H1 (cell line): ENCODE measurements around the gene ST6GALNAC3. TPM values are rescaled to one million over a fixed set of nuclear protein-coding genes. Genes with fewer than 3 reads are reported as not detected.

Experiments
- CTCF ChIA-PET: fragments of 300-600 bp; sonication (Branson Sonifier 250); formaldehyde crosslinking; loops from one replicate; lab custom pipeline; 2021; ENCODE audit not compliant: partially characterized antibody; lab: Charles Lee
- POLR2A ChIA-PET: fragments of 300-600 bp; sonication (Branson Sonifier 250); formaldehyde crosslinking; loops from one replicate; lab custom pipeline; 2021; ENCODE audit warnings: inconsistent platforms; ENCODE audit not compliant: partially characterized antibody; lab: Charles Lee
- DNase-seq, 2 experiments: peaks; one replicate each; pipeline versions ENCODE4 v3.0.0 to v3.0.0-alpha.2; 2010 to 2022; ENCODE audit warnings: low spot score in 2 of 2, low read depth in 1 of 2, mixed read lengths in 1 of 2
- FAIRE-seq: peaks from 2 replicates; lab custom pipeline; 2011; peaks lifted over from hg19 to GRCh38; lab: Jason Lieb, UNC
- H2AFZ ChIP-seq: 2 replicates; pipeline ENCODE4 v1.8.1; 2012; ENCODE audit warnings: low read length, inconsistent platforms
- H2AK5ac ChIP-seq: 2 replicates; pipeline ENCODE4 v1.6.1; 2013; ENCODE audit warnings: low read depth, low read length
- H2BK120ac ChIP-seq: replicated peaks from 2 replicates; pipeline ENCODE3; 2013; ENCODE audit warnings: low read depth, low read length, inconsistent platforms
- H2BK12ac ChIP-seq: 2 replicates; pipeline ENCODE4 v1.6.1; 2013; ENCODE audit warnings: low read depth, low read length
- H2BK15ac ChIP-seq: 2 replicates; pipeline ENCODE4 v1.6.1; 2013; ENCODE audit warnings: low read length
- H2BK20ac ChIP-seq: 2 replicates; pipeline ENCODE4 v1.6.1; 2013; ENCODE audit warnings: low read length
- H2BK5ac ChIP-seq: 2 replicates; pipeline ENCODE4 v1.6.1; 2013; ENCODE audit warnings: low read depth, low read length
- H3K14ac ChIP-seq: 2 replicates; pipeline ENCODE4 v1.6.1; 2013; ENCODE audit warnings: inconsistent platforms; ENCODE audit not compliant: insufficient read length
- H3K18ac ChIP-seq: 2 replicates; pipeline ENCODE4 v1.6.1; 2013; ENCODE audit warnings: low read length; ENCODE audit errors: extremely low read depth
- H3K23ac ChIP-seq: 2 replicates; pipeline ENCODE4 v1.6.1; 2013; ENCODE audit warnings: inconsistent platforms; ENCODE audit not compliant: insufficient read length
- H3K23me2 ChIP-seq: 2 replicates; pipeline ENCODE4 v1.6.1; 2013; ENCODE audit warnings: low read depth, low read length
- H3K27ac ChIP-seq: 2 replicates; pipeline ENCODE4 v1.6.1; 2011; ENCODE audit warnings: low read depth, low read length, inconsistent platforms
- H3K27me3 ChIP-seq, 4 experiments: replicated peaks in 1 of 4; 1 replicate in 1 of 4; 2 replicates in 3 of 4; pipeline versions ENCODE4 v1.6.1 to v1.8.1; 2011 to 2013; ENCODE audit warnings: low read length in 3 of 4, mild to moderate bottlenecking in 3 of 4, inconsistent platforms in 2 of 4, mixed read lengths in 2 of 4, moderate library complexity in 1 of 4; ENCODE audit not compliant: control insufficient read depth in 3 of 4, insufficient read depth in 3 of 4; ENCODE audit errors: extremely low read depth in 1 of 4
- H3K36me3 ChIP-seq, 4 experiments: 2 replicates each; pipeline versions ENCODE4 v1.6.1 to v1.8.1; 2011 to 2013; ENCODE audit warnings: mild to moderate bottlenecking in 4 of 4, low read length in 3 of 4, moderate library complexity in 2 of 4, control low read depth in 1 of 4, inconsistent platforms in 1 of 4; ENCODE audit not compliant: insufficient read depth in 4 of 4, control insufficient read depth in 2 of 4
- H3K4ac ChIP-seq: replicated peaks from 2 replicates; pipeline ENCODE3; 2013; ENCODE audit warnings: low read length, low read depth, mixed read lengths, inconsistent platforms; ENCODE audit not compliant: insufficient read length
- H3K4me1 ChIP-seq, 4 experiments: replicated peaks in 1 of 4; 1 replicate in 1 of 4; 2 replicates in 3 of 4; pipeline versions ENCODE4 v1.6.1 to v1.8.1; 2011 to 2013; ENCODE audit warnings: low read length in 3 of 4, inconsistent platforms in 2 of 4, mixed read lengths in 1 of 4; ENCODE audit not compliant: insufficient read depth in 4 of 4, control insufficient read depth in 3 of 4
- H3K4me2 ChIP-seq, 2 experiments: 2 replicates each; pipeline versions ENCODE4 v1.6.1 to v1.8.1; 2011 to 2013; ENCODE audit warnings: low read depth in 2 of 2, low read length in 2 of 2, control low read depth in 1 of 2, inconsistent platforms in 1 of 2, mild to moderate bottlenecking in 1 of 2; ENCODE audit not compliant: insufficient read depth in 1 of 2
- H3K4me3 ChIP-seq, 4 experiments: fragments of 200-600, 300-600 bp in 1 of 4; sonication (generic), shearing (Covaris generic), sonication (Bioruptor Twin) in 1 of 4; 2 replicates each; pipeline versions ENCODE4 v1.5.1 to v1.8.1; 2011 to 2016; ENCODE audit warnings: low read length in 4 of 4, low read depth in 3 of 4, control low read depth in 2 of 4, inconsistent platforms in 2 of 4, mild to moderate bottlenecking in 2 of 4, mixed read lengths in 1 of 4, moderate library complexity in 1 of 4; ENCODE audit not compliant: insufficient read depth in 2 of 4; ENCODE audit errors: extremely low read depth in 1 of 4
- H3K56ac ChIP-seq: replicated peaks from 2 replicates; pipeline ENCODE3; 2013; ENCODE audit warnings: low read depth, mild to moderate bottlenecking, mixed read lengths, low read length, inconsistent platforms; ENCODE audit not compliant: insufficient read length
- H3K79me1 ChIP-seq: 2 replicates; pipeline ENCODE4 v1.6.1; 2013; ENCODE audit warnings: low read depth, low read length, control low read depth
- H3K79me2 ChIP-seq, 2 experiments: 2 replicates each; pipeline versions ENCODE4 v1.6.1 to v1.8.1; 2012 to 2013; ENCODE audit warnings: low read length in 2 of 2, mild to moderate bottlenecking in 2 of 2, inconsistent platforms in 1 of 2; ENCODE audit not compliant: insufficient read depth in 2 of 2, control insufficient read depth in 1 of 2
- H3K9ac ChIP-seq, 4 experiments: replicated peaks in 1 of 4; 1 replicate in 1 of 4; 2 replicates in 3 of 4; pipeline versions ENCODE4 v1.6.1 to v1.8.1; 2011 to 2013; ENCODE audit warnings: low read depth in 3 of 4, low read length in 3 of 4, control low read depth in 2 of 4, mild to moderate bottlenecking in 2 of 4, moderate library complexity in 2 of 4, inconsistent platforms in 1 of 4; ENCODE audit errors: extremely low read depth in 1 of 4
- H3K9me3 ChIP-seq, 2 experiments: 2 replicates each; pipeline versions ENCODE4 v1.6.1 to v1.8.1; 2012 to 2013; ENCODE audit warnings: mild to moderate bottlenecking in 2 of 2, moderate library complexity in 2 of 2, control low read depth in 1 of 2, inconsistent platforms in 1 of 2, low read depth in 1 of 2, low read length in 1 of 2, mixed read lengths in 1 of 2; ENCODE audit not compliant: insufficient read depth in 2 of 2
- H4K20me1 ChIP-seq, 2 experiments: replicated peaks in 1 of 2; 2 replicates each; pipeline versions ENCODE3 to v1.8.1; 2011 to 2013; ENCODE audit warnings: inconsistent platforms in 2 of 2, low read length in 2 of 2, mild to moderate bottlenecking in 1 of 2; ENCODE audit not compliant: insufficient read depth in 2 of 2, control insufficient read depth in 1 of 2
- H4K5ac ChIP-seq: 2 replicates; pipeline ENCODE4 v1.6.1; 2013; ENCODE audit warnings: low read length, low read depth, mixed read lengths, inconsistent platforms; ENCODE audit not compliant: insufficient read length
- H4K8ac ChIP-seq: 2 replicates; pipeline ENCODE4 v1.8.0; 2013; ENCODE audit warnings: mild to moderate bottlenecking, moderate library complexity, low read length, inconsistent platforms; ENCODE audit not compliant: insufficient read depth; ENCODE audit errors: extremely low read depth
- H4K91ac ChIP-seq: replicated peaks from 2 replicates; pipeline ENCODE3; 2013; ENCODE audit warnings: low read length, mixed read lengths, inconsistent platforms; ENCODE audit not compliant: insufficient read length
- ASH2L ChIP-seq: fragments of 200-600, 300-600 bp; sonication (generic); IDR thresholded peaks from one replicate; pipeline ENCODE4 v1.7.1; 2017; ENCODE audit warnings: low read length
- CBX8 ChIP-seq: fragments of 300-800, 300-1000 bp; sonication (generic); IDR thresholded peaks from 2 replicates; pipeline ENCODE4 v1.7.1; 2016; ENCODE audit warnings: low read depth, low read length, borderline replicate concordance
- CHD2 ChIP-seq: IDR thresholded peaks from 2 replicates; pipeline ENCODE4 v1.6.1; 2012; ENCODE audit warnings: low read length, improper control_type of control experiment
- FOSL1 ChIP-seq: IDR thresholded peaks from 2 replicates; pipeline ENCODE4 v1.6.1; 2011; ENCODE audit warnings: mild to moderate bottlenecking, low read depth, low read length, moderate library complexity; ENCODE audit not compliant: insufficient read depth
- HDAC6 ChIP-seq: IDR thresholded peaks from one replicate; pipeline ENCODE4 v1.7.1; 2012; ENCODE audit warnings: low read depth, mild to moderate bottlenecking, inconsistent platforms, low read length, moderate library complexity
- NRF1 ChIP-seq: IDR thresholded peaks from 2 replicates; pipeline ENCODE4 v1.6.1; 2011; ENCODE audit warnings: mild to moderate bottlenecking, low read depth, low read length, improper control_type of control experiment
- POLR2AphosphoS5 ChIP-seq: IDR thresholded peaks from 2 replicates; pipeline ENCODE4 v1.6.1; 2011; ENCODE audit warnings: low read depth, low read length
- RNF2 ChIP-seq: fragments of 200-900, 300-1000 bp; sonication (generic); IDR thresholded peaks from 2 replicates; pipeline ENCODE4 v1.7.1; 2016; ENCODE audit warnings: borderline replicate concordance, low read depth, mild to moderate bottlenecking, antibody characterized with exemption, low read length; ENCODE audit not compliant: poor library complexity, severe bottlenecking; ENCODE audit errors: missing control alignments
- SIX5 ChIP-seq: IDR thresholded peaks from 2 replicates; pipeline ENCODE4 v1.6.1; 2011; ENCODE audit warnings: mild to moderate bottlenecking, low read depth, low read length
- SP2 ChIP-seq: IDR thresholded peaks from 2 replicates; pipeline ENCODE4 v1.6.1; 2012; ENCODE audit warnings: mild to moderate bottlenecking, low read length, inconsistent platforms
- TCF12 ChIP-seq: IDR thresholded peaks from 2 replicates; pipeline ENCODE4 v1.6.1; 2011; ENCODE audit warnings: low read depth, mild to moderate bottlenecking, low read length
- TEAD4 ChIP-seq: IDR thresholded peaks from 2 replicates; pipeline ENCODE4 v1.6.1; 2012; ENCODE audit warnings: low read depth, low read length, inconsistent platforms, mixed read lengths
- YY1 ChIP-seq: IDR thresholded peaks from 2 replicates; pipeline ENCODE4 v1.6.1; 2011; ENCODE audit warnings: low read depth, mild to moderate bottlenecking, low read length
- WGBS, 2 experiments: shearing (Covaris generic) in 1 of 2; methylation state at CpG; one replicate each; pipeline versions ENCODE4 v1.1.6 to v1.1.7; 2013 to 2015; ENCODE audit warnings: low lambda C conversion rate in 2 of 2, mixed read lengths in 2 of 2, inconsistent platforms in 1 of 2, low coverage in 1 of 2, missing lambda C conversion rate in 1 of 2; ENCODE audit not compliant: insufficient replicate concordance in 2 of 2, insufficient coverage in 1 of 2, insufficient read length in 1 of 2; ENCODE audit errors: extremely low coverage in 1 of 2, missing lambda C conversion rate in 1 of 2; 5-methylcytosine and 5-hydroxymethylcytosine counted together
- polyA plus RNA-seq, 7 experiments: library from polyadenylated mRNA; depleted of rRNA in 3 of 7; stranded (reverse) in 5 of 7; unstranded in 2 of 7; fragments of >200 nt in 5 of 7; fragments of 200-250 nt in 2 of 7; gene quantifications; 1 replicate in 5 of 7; 2 replicates in 1 of 7; 4 replicates in 1 of 7; pipeline versions ENCODE4 v1.2.1 to v1.2.3, GENCODE V29; 2011 to 2013; ENCODE audit warnings: missing spikeins in 2 of 7, mixed read lengths in 2 of 7
- total RNA-seq: library from RNA; stranded (reverse); fragmentation: NEBNext Ultra II Directional; extraction: Animal tissue kit (Norgen Biotek cat#: 25700); gene quantifications from 2 replicates; pipeline ENCODE4 v1.2.1, GENCODE V29; 2021

Gene ST6GALNAC3
- total and polyA plus RNA-seq, 2 of the 8 experiments (the other 6 are each of a cell fraction or from before 2014, with no cell fraction given): 4.9 to 19.0 TPM

GRCh38 chr1:76562292-76562691 is 487.7 kb downstream of the ST6GALNAC3 start:
- Histone ChIP-seq H2BK5ac (no peak overlapping the region), H2AFZ (no peak overlapping the region), H3K36me3 (no peaks in the 10 kb centered on the region), H3K23me2 (no peaks in the 10 kb centered on the region; the same call in 1 of the 2 replicates), H3K4me1 (peaks cover 0 to 3% (median 0%) of the 10 kb centered on the region in 4 experiments; a peak in 1 of 7 replicates), H3K27ac (no peak overlapping the region), H3K9ac (no peak overlapping the region), H4K5ac (no peak overlapping the region), H2BK15ac (no peak overlapping the region), H4K8ac (no peak overlapping the region), H3K23ac (no peak overlapping the region), H3K18ac (no peak overlapping the region), H2BK20ac (no peak overlapping the region), H3K4ac (no peak overlapping the region), H2BK120ac (no peak overlapping the region), H3K79me2 (no peaks in the 10 kb centered on the region), H3K4me3 (no peak overlapping the region), H2AK5ac (no peak overlapping the region), H3K9me3 (no peaks in the 10 kb centered on the region), H3K56ac (no peak overlapping the region), H3K14ac (no peak overlapping the region), H2BK12ac (no peak overlapping the region), H3K79me1 (no peaks in the 10 kb centered on the region), H4K91ac (no peak overlapping the region), H4K20me1 (no peaks in the 10 kb centered on the region), H3K4me2 (no peak overlapping the region), H3K27me3 (no peaks in the 10 kb centered on the region)
- DNase-seq: no peak
- CTCF ChIA-PET: no interaction called here
- POLR2A ChIA-PET: no interaction called here
- no peak for FAIRE-seq
- 95% methylated on average over 2 of the region's 2 CpGs; no CpG with 5 or more reads in 1 of the 2 experiments for WGBS, 2 experiments
- no peak for TF ChIP-seq SIX5
- TF ChIP-seq ASH2L: no peak
- no peak for TF ChIP-seq HDAC6
- no peak for TF ChIP-seq NRF1
- no peak for TF ChIP-seq TCF12
- no peak for TF ChIP-seq YY1
- no peak for TF ChIP-seq POLR2AphosphoS5
- TF ChIP-seq RNF2: no peak
- TF ChIP-seq CBX8: no peak
- TF ChIP-seq FOSL1: no peak
- no peak for TF ChIP-seq SP2
- TF ChIP-seq CHD2: no peak
- TF ChIP-seq TEAD4: no peak
